HG02870 (cell line): ENCODE results near the gene SNRPA1.
"Not testable (repeated sequence)": the region's sequence is repeated elsewhere in the genome, so short reads cannot be mapped to it uniquely, and the experiment has no call there.

Source experiments
- ATAC-seq: cut with Tn5 transposase; IDR thresholded peaks from one replicate; pipeline ENCODE4 v1.9.1; 2021; ENCODE audit warnings: mild to moderate bottlenecking, moderate library complexity; ENCODE audit not compliant: unreplicated experiment

The SNRPA1 gene

GRCh38 chr15:101294731-101295606 is at the start of gene SNRPA1:
Gene SNRPA1, minus strand, starts transcription at chr15:101295248. Its CDS starts 70 bp downstream, at chr15:101295178.
- peak; percentile 68 for ATAC-seq

GRCh38 chr15:101342056-101342455 is 47.0 kb upstream of the SNRPA1 start:
- no peak for ATAC-seq

GRCh38 chr15:101338502-101339057 is 43.5 kb upstream of the SNRPA1 start:
- no peak for ATAC-seq

- ATAC-seq = no peak
Measured at GRCh38 chr15:101337976-101338375, 42.9 kb upstream of the SNRPA1 start.

GRCh38 chr15:101333907-101334789 is 39.1 kb upstream of the SNRPA1 start:
- ATAC-seq = not testable (repeated sequence)

GRCh38 chr15:101332061-101332467 is 37.0 kb upstream of the SNRPA1 start:
- no peak for ATAC-seq

- ATAC-seq = no peak
Measured at GRCh38 chr15:101329867-101330380, 34.9 kb upstream of the SNRPA1 start.

GRCh38 chr15:101329309-101329863 is 34.3 kb upstream of the SNRPA1 start:
- no peak for ATAC-seq

GRCh38 chr15:101328001-101328400 is 33.0 kb upstream of the SNRPA1 start:
- no peak for ATAC-seq

GRCh38 chr15:101327147-101327740 is 32.2 kb upstream of the SNRPA1 start:
- ATAC-seq = no peak

- no peak for ATAC-seq
Measured at GRCh38 chr15:101326462-101327146, 31.6 kb upstream of the SNRPA1 start.

- ATAC-seq = no peak
Measured at GRCh38 chr15:101326026-101326315, 30.9 kb upstream of the SNRPA1 start.

- ATAC-seq = no peak
Measured at GRCh38 chr15:101325263-101326025, 30.4 kb upstream of the SNRPA1 start.

- no peak for ATAC-seq
Measured at GRCh38 chr15:101324524-101325177, 29.6 kb upstream of the SNRPA1 start.

- ATAC-seq = no peak
Measured at GRCh38 chr15:101323793-101324523, 28.9 kb upstream of the SNRPA1 start.

- ATAC-seq = no peak
Measured at GRCh38 chr15:101322854-101323477, 27.9 kb upstream of the SNRPA1 start.

- no peak for ATAC-seq
Measured at GRCh38 chr15:101322016-101322695, 27.1 kb upstream of the SNRPA1 start.
